ENCODE measurements around the gene CGNL1.

Gene CGNL1

GRCh38 chr15:57500979-57501576 lies 124.8 kb downstream of the CGNL1 start:
- no peak overlapping the region for H3K4me3 ChIP-seq (ENCODE audit: low read length)
- DNase-seq (ENCODE audit: low read depth): peak; percentile 35
- no peak for TF ChIP-seq CTCF (conservative IDR thresholded peaks at IDR 0.05; ENCODE audit: low read length)

GRCh38 chr15:57502116-57502515 lies 125.8 kb downstream of the CGNL1 start:
- no peak for TF ChIP-seq CTCF (conservative IDR thresholded peaks at IDR 0.05; ENCODE audit: low read length)
- no peak overlapping the region for H3K4me3 ChIP-seq (ENCODE audit: low read length)
- no peak for DNase-seq (ENCODE audit: low read depth)

GRCh38 chr15:57503051-57503702 lies 126.9 kb downstream of the CGNL1 start:
- no peak overlapping the region for H3K4me3 ChIP-seq (ENCODE audit: low read length)
- no peak for TF ChIP-seq CTCF (conservative IDR thresholded peaks at IDR 0.05; ENCODE audit: low read length)
- no peak for DNase-seq (ENCODE audit: low read depth)

GRCh38 chr15:57503911-57504598 lies 127.8 kb downstream of the CGNL1 start:
- TF ChIP-seq CTCF (conservative IDR thresholded peaks at IDR 0.05; ENCODE audit: low read length): no peak
- no peak overlapping the region for H3K4me3 ChIP-seq (ENCODE audit: low read length)
- DNase-seq (ENCODE audit: low read depth): peak; percentile 27

GRCh38 chr15:57504599-57504940 lies 128.3 kb downstream of the CGNL1 start:
- H3K4me3 ChIP-seq (ENCODE audit: low read length): no peak overlapping the region
- DNase-seq (ENCODE audit: low read depth): no peak
- TF ChIP-seq CTCF (conservative IDR thresholded peaks at IDR 0.05; ENCODE audit: low read length): no peak

GRCh38 chr15:57505056-57505715 lies 128.9 kb downstream of the CGNL1 start:
- no peak overlapping the region for H3K4me3 ChIP-seq (ENCODE audit: low read length)
- DNase-seq (ENCODE audit: low read depth): peak; percentile 17
- TF ChIP-seq CTCF (conservative IDR thresholded peaks at IDR 0.05; ENCODE audit: low read length): no peak

Data from AG10803 (cell line).